Stimulated activated CD4-positive, alpha-beta T cell treated with anti-CD3 and anti-CD28 coated beads, TNF-alpha, amount 100 ng/mL, for 1 hour (primary cell): ENCODE results near the gene CD47.
A peak's percentile ranks its signal among the peaks of the same experiment; 100 is the strongest.

ENCODE experiments used
- DNase-seq, 3 donors: peaks; one replicate each; pipeline ENCODE4 v3.0.0-alpha.2; 2020; ENCODE audit warnings: low read depth in 3 of 3, low spot score in 1 of 3

The CD47 gene

DNA sequence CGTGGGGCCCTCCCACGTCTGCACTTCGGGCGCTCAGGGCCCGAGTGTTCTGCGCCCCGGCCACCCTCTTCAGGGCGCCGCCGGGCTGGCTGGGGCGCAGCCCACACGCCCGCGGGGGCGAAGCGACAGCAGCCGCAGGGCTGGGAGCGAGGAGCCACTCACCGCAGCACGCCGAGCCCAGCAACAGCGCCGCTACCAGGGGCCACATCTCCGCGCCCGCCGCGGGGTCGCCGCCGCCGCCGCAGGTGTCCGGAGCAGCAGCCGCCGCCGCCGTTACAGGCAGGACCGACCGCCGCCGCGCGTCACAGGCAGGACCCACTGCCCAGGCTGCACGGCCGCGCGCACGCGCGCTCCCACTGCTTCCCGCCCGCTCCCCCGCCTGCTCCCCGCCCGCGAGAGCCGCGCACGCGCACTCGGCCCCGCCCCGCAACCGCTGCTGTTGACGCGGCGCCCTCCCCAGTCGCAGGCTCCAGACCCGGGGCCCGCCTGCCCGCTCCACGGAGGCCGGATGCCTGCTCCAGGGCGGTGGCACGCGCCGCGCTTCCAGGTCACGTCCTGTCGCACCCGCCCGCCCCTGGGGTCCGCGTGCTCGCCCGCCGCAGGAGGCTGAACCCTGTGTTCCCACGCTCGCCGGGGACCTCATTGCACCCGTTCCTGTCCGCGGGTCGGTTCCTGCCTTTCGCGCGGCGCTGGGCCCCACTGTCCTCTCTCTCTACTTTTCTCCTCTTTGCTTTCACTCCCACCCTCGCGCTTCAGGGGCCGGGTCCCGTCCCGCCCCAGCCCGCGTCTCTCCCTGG, at the start of gene CD47:
TSS of gene CD47 (minus strand) at position 331 of the 797 bp plus-strand sequence. CDS start at position 208, 123 bp downstream.
- peak; percentile 90 to 96 (median 95) for DNase-seq

DNA sequence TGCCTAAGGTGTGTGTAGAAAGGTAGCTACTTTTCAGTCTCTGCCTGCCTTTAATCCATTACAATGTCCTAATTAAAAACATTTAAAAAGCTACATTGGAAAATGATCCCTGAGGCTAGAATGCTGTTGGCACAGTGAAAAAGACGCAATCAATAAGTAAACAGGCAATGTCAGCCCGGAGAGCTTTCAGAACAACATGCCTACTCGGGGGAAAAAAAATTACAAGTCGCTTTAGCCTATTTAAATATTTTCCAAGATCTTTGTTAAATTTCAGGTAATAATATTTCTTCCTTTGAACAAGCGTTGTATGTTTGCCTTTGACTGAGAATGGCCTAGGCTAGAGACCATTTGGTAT, 46.6 kb upstream of the CD47 start:
- no peak for DNase-seq

DNA sequence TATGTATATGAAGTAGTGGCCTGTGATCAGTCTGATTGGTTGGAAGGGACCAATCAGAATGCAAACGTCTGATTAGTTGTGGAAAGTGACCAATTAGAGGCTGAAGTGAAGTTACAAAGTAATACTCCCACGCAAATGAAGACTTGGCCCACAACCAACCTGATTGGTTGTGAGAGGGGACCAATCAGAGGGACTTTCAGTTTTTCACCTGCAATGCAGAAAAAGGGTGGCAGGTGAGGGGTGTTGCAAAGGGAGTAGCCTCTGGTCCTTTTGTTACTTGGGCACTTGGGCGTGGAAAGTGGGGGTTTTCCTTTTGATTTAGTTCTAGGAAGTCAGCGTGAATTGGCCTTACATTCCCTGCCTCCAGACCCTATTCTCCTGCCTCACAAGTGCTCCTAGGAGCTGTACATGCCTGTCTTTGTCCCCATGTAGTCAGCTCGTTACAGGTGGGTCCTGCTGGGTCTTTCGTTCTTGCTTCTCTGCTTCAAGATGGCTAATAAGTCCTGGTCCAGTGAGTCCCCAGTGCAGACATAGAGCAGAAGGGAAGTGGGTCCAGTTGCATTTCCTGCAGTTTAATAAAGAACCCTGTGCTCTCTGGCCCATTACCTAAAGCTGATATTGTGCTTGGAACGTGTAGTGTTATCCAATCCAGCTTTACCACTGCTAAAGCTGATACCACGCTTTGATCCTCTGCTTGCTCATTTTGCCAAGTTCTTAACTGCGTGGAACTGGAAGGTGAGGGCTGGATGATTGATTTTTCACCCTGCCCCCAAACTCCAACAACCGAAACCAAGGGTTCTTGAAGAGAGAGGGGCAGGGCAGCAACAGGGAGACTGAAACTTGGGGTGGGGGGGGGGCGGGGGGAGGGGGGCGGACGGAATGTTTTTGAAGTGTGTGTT, 46.0 kb upstream of the CD47 start:
- DNase-seq = no peak

- no peak for DNase-seq
Measured at GRCh38 chr3:108134555-108134880, 43.7 kb upstream of the CD47 start.

GRCh38 chr3:108133858-108134554, 43.2 kb upstream of the CD47 start:
- DNase-seq = no peak

DNA sequence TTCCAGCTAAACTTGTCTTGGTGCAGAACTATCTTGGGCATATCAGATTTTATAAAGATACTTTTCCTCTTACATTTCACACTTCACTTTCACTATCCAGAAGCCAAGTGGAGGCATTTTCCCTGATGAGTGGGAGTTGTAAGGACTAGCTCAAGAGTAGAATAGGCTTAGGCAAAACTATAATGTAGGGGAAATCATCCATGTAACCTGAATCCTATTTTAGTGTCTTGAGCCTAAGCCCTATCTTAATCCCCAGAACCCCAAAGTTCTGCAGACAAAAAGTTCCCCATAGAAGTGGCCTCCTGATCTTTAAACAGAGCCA, 42.2 kb upstream of the CD47 start:
- DNase-seq = no peak

DNA sequence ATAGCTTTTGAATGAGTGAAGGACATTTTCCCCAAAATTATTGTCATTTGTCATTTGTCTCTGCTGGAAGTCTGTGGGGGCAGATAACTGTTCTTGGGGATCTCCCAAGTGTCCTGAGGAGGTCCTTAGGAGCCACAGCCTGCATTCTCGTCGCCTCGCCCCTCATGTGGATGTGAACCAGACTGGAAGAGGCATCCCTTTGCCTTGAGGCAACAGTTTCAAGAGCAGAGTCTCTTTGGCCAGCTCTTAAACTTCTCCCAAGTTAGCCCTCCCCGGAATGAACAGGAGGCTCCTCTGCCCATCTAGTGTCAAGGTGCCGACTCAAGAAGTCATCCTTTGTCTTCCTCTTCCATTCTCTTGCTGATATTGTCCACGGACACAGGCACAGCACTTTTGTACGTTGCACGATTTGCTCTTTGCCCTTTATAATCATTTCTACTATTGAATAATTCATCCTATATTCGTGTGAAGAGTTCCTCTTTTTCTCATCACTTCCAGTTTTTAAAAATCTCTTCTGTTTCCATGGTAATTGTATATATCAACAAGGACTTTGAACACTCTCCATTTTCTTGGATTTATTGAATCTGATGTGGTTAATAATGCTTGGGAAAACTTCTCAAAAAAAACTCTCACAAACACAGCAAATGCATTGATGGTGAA, 40.8 kb upstream of the CD47 start:
- no peak for DNase-seq

DNA sequence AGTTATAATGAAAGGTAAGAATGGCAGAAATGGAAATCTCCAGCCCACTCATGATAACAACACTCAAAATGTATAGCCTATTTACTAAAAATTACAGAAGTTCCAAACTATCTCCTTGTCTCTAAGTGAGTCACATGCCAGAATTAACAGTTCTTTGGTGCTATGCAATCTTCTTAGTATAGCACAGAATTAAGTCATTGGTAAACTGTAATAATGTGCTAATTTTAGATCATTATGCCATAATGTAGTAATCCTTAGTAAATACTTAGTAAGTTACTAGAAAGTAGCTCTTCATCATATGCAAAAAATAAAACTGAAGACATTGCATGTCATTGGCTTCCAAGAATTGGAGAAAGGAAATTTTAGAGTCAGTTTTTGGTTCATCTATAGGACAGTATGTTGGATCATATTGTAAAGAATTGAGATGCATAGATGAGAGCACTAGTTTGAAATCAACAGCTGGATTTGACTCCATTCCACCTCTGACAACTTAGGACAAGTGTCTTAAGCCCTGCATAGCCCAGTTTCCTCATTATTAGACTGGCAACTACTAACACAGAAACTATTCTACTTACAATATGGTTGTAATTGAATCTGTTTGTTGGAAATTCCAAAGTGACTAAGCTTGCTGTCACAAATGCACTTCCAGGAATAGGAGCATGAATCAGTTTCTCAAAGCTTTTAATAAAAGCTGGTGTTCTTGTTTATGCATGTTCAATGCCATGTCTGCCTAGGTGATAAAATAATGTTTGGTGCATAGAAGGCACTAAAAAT, 40.1 kb upstream of the CD47 start:
- no peak for DNase-seq

DNA sequence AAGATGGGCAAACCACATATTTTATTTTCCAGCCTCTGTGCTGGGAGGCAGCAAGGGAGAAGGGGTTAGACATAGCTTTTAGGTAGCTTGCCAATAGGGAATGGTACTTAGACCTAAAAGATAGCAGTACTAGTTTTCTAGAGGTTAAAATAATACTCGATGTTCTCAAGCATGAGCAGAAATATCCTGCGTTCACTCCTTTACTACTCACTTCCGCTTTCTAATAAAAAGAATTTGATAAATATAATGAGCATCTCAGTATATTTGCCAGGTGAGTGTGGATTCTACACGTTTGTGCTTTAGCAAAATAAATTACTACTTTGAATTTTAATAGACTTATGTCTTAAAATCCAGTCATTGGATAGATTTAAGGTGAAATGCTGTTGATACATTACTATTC, 39.4 kb upstream of the CD47 start:
- DNase-seq = no peak

- peak; percentile 24 to 44 (median 24) for DNase-seq
Measured at GRCh38 chr3:108127301-108127988, 36.6 kb upstream of the CD47 start.

- no peak for DNase-seq
Measured at GRCh38 chr3:108126348-108126747, 35.5 kb upstream of the CD47 start.

GRCh38 chr3:108125550-108126071, 34.8 kb upstream of the CD47 start:
- DNase-seq = peak; percentile 18 to 33 (median 31)

- DNase-seq = no peak
Measured at GRCh38 chr3:108125153-108125543, 34.3 kb upstream of the CD47 start.

- DNase-seq = peak; percentile 39 to 43 (median 41)
Measured at GRCh38 chr3:108124337-108125152, 33.7 kb upstream of the CD47 start.

DNA sequence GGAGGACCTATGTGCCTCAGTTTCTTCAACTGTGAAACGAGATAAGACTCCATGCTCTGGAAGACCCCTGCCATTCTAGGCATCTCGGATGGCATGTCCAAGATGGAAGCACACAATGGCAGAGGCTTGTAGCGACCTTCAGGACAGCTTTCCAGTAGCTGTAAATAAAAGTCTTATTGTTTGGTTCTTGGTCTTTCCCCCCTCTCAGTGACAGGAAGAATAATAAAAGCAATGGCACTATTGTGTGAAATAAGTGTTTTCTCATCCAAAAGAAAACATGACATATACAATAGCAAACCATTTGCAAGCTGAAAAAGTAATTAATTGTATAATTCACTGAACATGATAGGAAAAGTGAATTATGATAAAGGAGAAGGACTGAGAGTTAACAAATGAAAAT, 32.5 kb upstream of the CD47 start:
- DNase-seq = no peak

DNA sequence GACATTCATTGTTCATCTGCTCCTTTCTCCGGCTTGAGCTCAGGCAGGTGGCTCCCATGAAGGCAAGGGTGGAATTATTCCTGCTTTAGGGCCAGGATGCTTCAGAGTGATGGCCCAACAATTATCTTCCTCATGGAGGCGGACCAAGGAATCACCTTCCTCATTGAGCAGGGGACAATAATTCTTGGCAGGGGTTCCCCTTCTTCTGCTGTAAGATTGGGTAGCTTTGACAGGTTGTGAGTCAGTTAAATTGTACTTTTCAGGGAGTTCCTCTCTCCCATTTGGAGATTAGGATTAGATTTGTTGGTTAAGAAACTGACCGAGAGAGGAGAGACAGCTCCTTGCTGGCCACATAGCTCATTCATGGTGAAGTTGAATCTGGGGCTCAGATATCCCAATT, 31.4 kb upstream of the CD47 start:
- DNase-seq = no peak

DNA sequence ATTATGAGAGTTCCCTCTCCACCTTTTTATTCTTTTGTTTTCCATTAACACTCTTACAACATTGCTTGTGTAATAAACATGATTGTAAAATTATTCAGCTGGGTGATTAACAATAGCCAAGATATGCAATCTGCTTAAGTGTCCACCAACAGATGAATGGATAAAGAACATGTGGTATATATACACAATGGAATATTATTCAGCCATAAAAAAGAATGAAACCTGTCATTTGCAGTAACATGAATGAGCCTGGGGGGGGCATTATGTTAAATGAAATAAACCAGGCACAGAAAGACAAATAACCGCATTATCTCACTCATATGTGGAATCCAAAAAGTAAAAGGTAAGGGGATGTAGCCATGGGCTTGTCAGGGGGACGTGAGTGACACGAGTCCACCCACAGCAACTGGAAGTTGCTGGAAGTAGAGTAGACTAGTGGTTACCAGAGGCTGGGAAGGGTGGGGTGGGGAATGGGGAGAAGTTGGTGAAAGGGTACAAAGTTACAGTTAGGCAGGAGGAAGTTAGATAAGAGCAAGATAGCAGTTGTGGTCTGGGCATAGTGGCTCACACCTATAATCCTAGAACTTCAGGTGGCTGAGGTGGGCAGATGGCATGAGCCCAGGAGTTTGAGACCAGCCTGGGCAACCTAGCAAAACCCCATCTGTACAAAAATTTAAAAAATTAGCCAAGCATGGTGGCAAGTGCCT, 28.7 kb upstream of the CD47 start:
- DNase-seq = no peak

DNA sequence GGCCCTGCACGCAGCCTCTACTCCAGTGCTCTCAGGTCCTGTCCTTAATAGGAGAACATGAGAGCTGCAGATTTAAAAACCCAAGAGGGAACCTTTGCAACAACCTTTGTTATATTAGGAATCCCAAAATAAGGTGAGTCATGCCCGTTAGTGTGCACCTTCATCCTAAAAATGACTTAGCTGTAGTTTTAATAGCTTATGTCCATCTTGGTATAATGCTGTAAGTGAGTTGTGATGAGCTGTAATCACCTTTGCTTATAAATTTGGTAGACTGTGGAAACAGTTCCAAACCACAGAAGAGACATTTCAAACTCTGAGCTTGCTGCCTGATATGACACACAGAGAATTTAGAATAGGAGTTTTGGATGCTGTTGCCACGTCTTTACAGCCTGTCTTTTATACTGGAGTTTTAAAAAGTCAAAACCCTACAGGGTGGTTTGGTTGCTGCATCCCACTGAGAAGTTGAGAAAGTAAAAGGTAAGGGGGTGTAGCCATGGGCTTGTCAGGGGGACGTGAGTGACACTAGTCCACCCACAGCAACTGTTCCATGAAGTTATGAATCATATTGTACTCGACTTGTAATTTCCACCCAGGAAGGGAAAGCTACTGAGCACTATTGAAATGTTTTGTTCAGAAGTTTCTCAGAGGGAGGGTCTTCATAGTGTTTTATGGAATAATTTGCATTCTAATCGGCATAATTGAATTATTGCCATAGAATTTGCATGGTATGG, 27.4 kb upstream of the CD47 start:
- DNase-seq = no peak
